DOHH2 (cell line): ENCODE measurements around the gene MYO5A.
"Not testable (repeated sequence)": the region's sequence is repeated elsewhere in the genome, so short reads cannot be mapped to it uniquely, and the experiment has no call there.

Source experiments
- H3F3A ChIP-seq: fragments of 200-600 bp; sonication (generic), shearing (Covaris generic); 2 replicates; pipeline ENCODE4 v1.6.0; 2016; ENCODE audit warnings: antibody characterized with exemption, mild to moderate bottlenecking; ENCODE audit not compliant: control insufficient read depth, insufficient read depth
- H3K27ac ChIP-seq: fragments of 200-600 bp; sonication (generic); 2 replicates; pipeline ENCODE4 v1.5.1; 2014; ENCODE audit warnings: low read depth, mild to moderate bottlenecking, low read length, moderate library complexity
- H3K27me3 ChIP-seq: fragments of 200-600 bp; sonication (generic); 2 replicates; pipeline ENCODE4 v1.6.1; 2014; ENCODE audit warnings: mild to moderate bottlenecking, low read length, mixed read lengths; ENCODE audit not compliant: control insufficient read depth
- H3K36me3 ChIP-seq: fragments of 200-600 bp; sonication (generic); 2 replicates; pipeline ENCODE4 v1.6.1; 2014; ENCODE audit warnings: mild to moderate bottlenecking, low read length, moderate library complexity, mixed read lengths; ENCODE audit not compliant: control insufficient read depth
- H3K4me1 ChIP-seq: fragments of 200-600 bp; sonication (generic); 2 replicates; pipeline ENCODE4 v1.6.1; 2014; ENCODE audit warnings: mild to moderate bottlenecking, low read length, mixed read lengths; ENCODE audit not compliant: control insufficient read depth
- H3K4me2 ChIP-seq: fragments of 200-600 bp; sonication (generic); 2 replicates; pipeline ENCODE4 v1.6.0; 2014; ENCODE audit warnings: mild to moderate bottlenecking, low read length, moderate library complexity
- H3K4me3 ChIP-seq: fragments of 200-600 bp; sonication (generic); 2 replicates; pipeline ENCODE4 v1.5.1; 2014; ENCODE audit warnings: mild to moderate bottlenecking, low read length, mixed read lengths
- H3K79me2 ChIP-seq: fragments of 200-600 bp; sonication (generic); 2 replicates; pipeline ENCODE4 v1.6.1; 2014; ENCODE audit warnings: mild to moderate bottlenecking, low read length, mixed read lengths; ENCODE audit not compliant: control insufficient read depth
- H3K9me2 ChIP-seq: fragments of 200-600 bp; sonication (generic); replicated peaks from 2 replicates; pipeline ENCODE4 v1.6.1; 2014; ENCODE audit warnings: mild to moderate bottlenecking, low read length, mixed read lengths; ENCODE audit not compliant: control insufficient read depth
- H3K9me3 ChIP-seq: fragments of 200-600 bp; sonication (generic); 2 replicates; pipeline ENCODE4 v1.6.1; 2014; ENCODE audit warnings: antibody characterized with exemption, low read length, mixed read lengths; ENCODE audit not compliant: control insufficient read depth, insufficient read depth
- H4K20me1 ChIP-seq: fragments of 200-600 bp; sonication (generic); 2 replicates; pipeline ENCODE4 v1.6.0; 2014; ENCODE audit warnings: low read depth, mild to moderate bottlenecking, antibody characterized with exemption, low read length, moderate library complexity; ENCODE audit not compliant: control insufficient read depth, insufficient read depth
- EZH2phosphoT487 ChIP-seq: fragments of 200-600 bp; sonication (generic); IDR thresholded peaks from 2 replicates; pipeline ENCODE4 v1.6.1; 2017; ENCODE audit warnings: borderline replicate concordance, mild to moderate bottlenecking, antibody characterized with exemption, low read length, moderate library complexity, mixed read lengths
- TF ChIP-seq, protein P1 (sequence below): fragments of 200-600 bp; sonication (generic); IDR thresholded peaks from one replicate; pipeline ENCODE4 v1.5.1; 2014; ENCODE audit warnings: antibody characterized with exemption, mild to moderate bottlenecking, low read depth, low read length; ENCODE audit not compliant: poor library complexity, severe bottlenecking

Gene MYO5A

DNA sequence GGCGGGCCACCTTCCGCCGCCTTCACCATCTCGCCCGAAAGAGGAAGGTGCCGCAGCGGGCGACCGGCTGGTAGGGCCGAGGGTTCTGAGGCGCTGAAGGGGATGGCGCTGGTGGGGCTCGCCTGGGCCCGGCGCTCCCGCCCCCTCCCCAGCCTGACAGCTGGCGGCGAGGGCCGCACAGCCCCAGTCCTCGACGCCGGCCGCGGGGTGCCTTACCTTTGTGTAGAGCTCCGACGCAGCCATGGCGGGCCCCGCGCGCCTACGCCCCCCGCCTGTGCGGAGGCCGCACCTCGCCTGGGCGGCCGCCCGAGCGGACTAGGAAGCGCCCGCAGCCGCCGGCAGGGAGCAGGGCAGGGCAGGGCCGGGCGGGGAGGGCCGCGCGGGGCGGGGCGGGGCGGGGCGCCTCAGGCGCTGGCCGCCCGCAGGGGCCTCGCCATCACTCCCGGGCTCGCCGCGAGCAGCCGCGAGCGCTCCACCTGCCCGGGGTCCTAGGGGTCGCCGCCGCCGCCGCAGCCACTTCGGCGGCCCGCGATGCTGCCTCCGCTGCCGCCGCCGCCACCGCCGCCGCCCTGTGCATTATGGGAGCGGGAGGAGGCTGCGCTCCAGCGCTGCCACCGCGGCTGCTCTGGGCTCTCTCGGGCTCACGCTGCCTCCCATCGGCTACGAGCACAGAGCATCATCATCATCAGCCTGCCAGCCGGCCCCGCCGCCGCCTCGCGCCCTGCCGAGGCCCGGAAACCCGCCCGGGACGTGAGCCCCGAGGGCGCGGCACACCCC lies at the start of gene MYO5A:
Gene MYO5A (minus strand): TSS at position 317 of the 777 bp plus-strand sequence. CDS start 74 bp downstream, at position 243.
- peak within 1 kb of the TSS; percentile 16; the same call in 1 of the 2 replicates for H3K27ac ChIP-seq
- H4K20me1 ChIP-seq = peaks cover 5% of the 10 kb centered on the region; the same call in 1 of the 2 replicates
- H3K79me2 ChIP-seq = peaks cover 40% of the 10 kb centered on the region
- H3K4me3 ChIP-seq = peak within 1 kb of the TSS; percentile 91
- peaks cover 5% of the 10 kb centered on the region; the same call in 1 of the 2 replicates for H3F3A ChIP-seq
- H3K9me2 ChIP-seq = no peaks in the 10 kb centered on the region
- peak within 1 kb of the TSS; percentile 91 for H3K4me2 ChIP-seq
- H3K27me3 ChIP-seq = peaks cover 8% of the 10 kb centered on the region
- TF ChIP-seq EZH2phosphoT487 = no peak
- TF ChIP-seq, protein P1, sequence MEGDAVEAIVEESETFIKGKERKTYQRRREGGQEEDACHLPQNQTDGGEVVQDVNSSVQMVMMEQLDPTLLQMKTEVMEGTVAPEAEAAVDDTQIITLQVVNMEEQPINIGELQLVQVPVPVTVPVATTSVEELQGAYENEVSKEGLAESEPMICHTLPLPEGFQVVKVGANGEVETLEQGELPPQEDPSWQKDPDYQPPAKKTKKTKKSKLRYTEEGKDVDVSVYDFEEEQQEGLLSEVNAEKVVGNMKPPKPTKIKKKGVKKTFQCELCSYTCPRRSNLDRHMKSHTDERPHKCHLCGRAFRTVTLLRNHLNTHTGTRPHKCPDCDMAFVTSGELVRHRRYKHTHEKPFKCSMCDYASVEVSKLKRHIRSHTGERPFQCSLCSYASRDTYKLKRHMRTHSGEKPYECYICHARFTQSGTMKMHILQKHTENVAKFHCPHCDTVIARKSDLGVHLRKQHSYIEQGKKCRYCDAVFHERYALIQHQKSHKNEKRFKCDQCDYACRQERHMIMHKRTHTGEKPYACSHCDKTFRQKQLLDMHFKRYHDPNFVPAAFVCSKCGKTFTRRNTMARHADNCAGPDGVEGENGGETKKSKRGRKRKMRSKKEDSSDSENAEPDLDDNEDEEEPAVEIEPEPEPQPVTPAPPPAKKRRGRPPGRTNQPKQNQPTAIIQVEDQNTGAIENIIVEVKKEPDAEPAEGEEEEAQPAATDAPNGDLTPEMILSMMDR = peak; percentile 25
- peaks cover 21% of the 10 kb centered on the region for H3K4me1 ChIP-seq
- H3K9me3 ChIP-seq = no peaks in the 10 kb centered on the region
- no peaks in the 10 kb centered on the region for H3K36me3 ChIP-seq

DNA sequence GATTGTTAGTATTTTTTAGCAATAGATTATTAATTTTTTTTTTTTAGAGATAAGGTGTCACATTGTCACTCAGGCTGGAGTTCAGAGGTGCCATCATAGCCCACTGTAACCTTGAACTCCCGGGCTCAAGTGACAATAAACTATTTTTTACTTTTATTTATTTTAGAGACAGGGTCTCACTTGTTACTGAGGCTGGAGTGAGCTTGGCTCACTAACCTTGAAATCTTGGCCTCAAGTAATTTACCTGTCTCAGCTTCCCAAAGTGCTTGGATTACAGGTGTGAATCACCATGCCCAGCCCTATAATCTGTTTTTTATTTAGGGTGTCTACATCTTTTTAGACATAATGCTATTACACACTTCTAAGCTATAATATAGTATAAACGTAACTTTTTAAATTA lies 48.0 kb upstream of the MYO5A start:
- H3K27me3 ChIP-seq = no peaks in the 10 kb centered on the region
- H3F3A ChIP-seq = 0 out of 2 replicates have a peak, but pooled peaks cover 3% of the 10 kb centered on the region
- no peaks in the 10 kb centered on the region for H4K20me1 ChIP-seq
- no peaks in the 10 kb centered on the region for H3K9me3 ChIP-seq
- H3K27ac ChIP-seq = no peak overlapping the region
- no peak overlapping the region for H3K4me2 ChIP-seq
- no peak for TF ChIP-seq EZH2phosphoT487
- TF ChIP-seq, protein P1 = no peak
- H3K9me2 ChIP-seq = no peaks in the 10 kb centered on the region
- H3K4me3 ChIP-seq = no peak overlapping the region
- H3K4me1 ChIP-seq = no peaks in the 10 kb centered on the region
- H3K36me3 ChIP-seq = no peaks in the 10 kb centered on the region; the same call in 1 of the 2 replicates
- H3K79me2 ChIP-seq = no peaks in the 10 kb centered on the region

DNA sequence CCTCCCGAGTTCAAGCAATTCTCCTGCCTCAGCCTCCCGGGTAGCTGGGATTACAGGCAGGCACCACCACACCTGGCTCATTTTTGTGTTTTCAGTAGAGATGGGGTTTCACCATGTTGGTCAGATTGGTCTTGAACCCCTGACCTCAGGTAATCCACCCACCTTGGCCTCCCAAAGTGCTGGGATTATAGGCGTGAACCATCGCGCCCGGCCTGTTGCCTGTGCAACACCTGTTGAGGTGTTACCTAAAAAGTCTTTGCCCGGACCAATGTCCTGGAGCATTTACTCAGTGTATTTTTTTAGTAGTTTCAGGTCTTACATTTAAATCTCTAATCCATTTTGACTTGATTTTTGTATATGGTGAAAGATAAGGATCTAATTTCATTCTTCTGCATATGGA lies 46.9 kb upstream of the MYO5A start:
- not testable (repeated sequence) for H3K27ac ChIP-seq, H3K79me2 ChIP-seq, H4K20me1 ChIP-seq, H3K9me2 ChIP-seq, H3K9me3 ChIP-seq, H3F3A ChIP-seq, H3K36me3 ChIP-seq, H3K27me3 ChIP-seq, H3K4me1 ChIP-seq, H3K4me2 ChIP-seq, H3K4me3 ChIP-seq

DNA sequence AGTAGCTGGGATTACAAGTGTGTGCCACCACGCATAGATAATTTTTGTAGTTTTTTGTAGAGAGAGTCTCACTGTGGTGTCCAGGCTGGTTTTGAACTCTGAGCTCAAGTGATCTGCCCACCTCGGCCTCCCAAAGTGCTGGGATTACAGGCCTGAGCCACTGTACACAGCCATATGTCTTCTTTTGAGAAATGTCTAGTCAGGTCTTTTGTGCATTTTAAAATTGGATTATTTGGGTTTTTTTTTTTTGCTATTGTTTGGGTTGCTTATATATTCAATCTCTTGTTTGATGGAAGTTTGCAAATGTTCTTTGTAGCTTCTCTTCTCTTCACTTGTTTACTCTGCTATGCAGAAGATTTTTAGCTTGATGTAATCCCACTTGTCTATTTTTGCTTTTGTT lies 46.4 kb upstream of the MYO5A start:
- Histone ChIP-seq H3K27ac (no peak overlapping the region), H3K4me3 (no peak overlapping the region), H3K4me1 (no peaks in the 10 kb centered on the region), H3F3A (peaks cover 6% of the 10 kb centered on the region), H3K9me3 (no peaks in the 10 kb centered on the region), H3K36me3 (no peaks in the 10 kb centered on the region), H4K20me1 (no peaks in the 10 kb centered on the region), H3K27me3 (no peaks in the 10 kb centered on the region), H3K4me2 (no peak overlapping the region), H3K79me2 (no peaks in the 10 kb centered on the region), H3K9me2 (no peaks in the 10 kb centered on the region)
- TF ChIP-seq EZH2phosphoT487 = no peak
- TF ChIP-seq, protein P1 = no peak

DNA sequence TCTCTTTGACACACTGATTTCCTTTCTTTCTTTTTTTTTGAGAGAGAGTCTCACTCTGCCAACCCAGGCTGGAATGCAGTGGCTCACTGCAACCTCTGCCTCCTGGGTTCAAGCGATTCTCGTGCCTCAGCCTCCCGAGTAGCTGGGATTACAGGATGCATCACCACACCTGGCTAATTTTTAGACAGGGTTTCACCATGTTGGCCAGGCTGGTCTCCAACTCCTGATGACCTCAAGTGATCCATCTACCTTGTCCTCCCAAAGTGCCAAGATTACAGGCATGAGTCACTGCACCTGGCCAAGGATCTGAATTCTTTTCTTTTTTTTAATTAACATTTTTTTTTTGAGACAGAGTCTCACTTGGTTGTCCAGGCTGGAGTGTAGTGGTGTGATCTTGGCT lies 45.9 kb upstream of the MYO5A start:
- not testable (repeated sequence) for H3K27ac ChIP-seq, H3K27me3 ChIP-seq, H3K4me2 ChIP-seq, H3K9me3 ChIP-seq, H3K36me3 ChIP-seq, H4K20me1 ChIP-seq, H3K79me2 ChIP-seq, H3K4me1 ChIP-seq, H3K4me3 ChIP-seq, H3K9me2 ChIP-seq
- H3F3A ChIP-seq = peaks cover 10% of the 10 kb centered on the region
